HG03354 (cell line): Measurements from ENCODE around the gene CENPX.
A peak's percentile ranks its signal among the peaks of the same experiment; 100 is the strongest.

ENCODE experiments used
- ATAC-seq: cut with Tn5 transposase; IDR thresholded peaks from one replicate; pipeline ENCODE4 v1.9.1; 2021; ENCODE audit warnings: mild to moderate bottlenecking; ENCODE audit not compliant: unreplicated experiment, poor library complexity, severe bottlenecking

Gene CENPX

GRCh38 chr17:82022310-82022980, at the start of gene CENPX:
Gene CENPX (minus strand): TSS chr17:82022878. CDS start chr17:82022861, 17 bp downstream.
- ATAC-seq = no peak

- ATAC-seq = no peak
Observed at GRCh38 chr17:82070611-82071010, 47.9 kb upstream of the CENPX start.

GRCh38 chr17:82065638-82066303, 43.1 kb upstream of the CENPX start, which contains the start of gene DUS1L:
Gene DUS1L (minus strand): TSS chr17:82065804. CDS start chr17:82065059, 745 bp downstream.
- peak; percentile 61 for ATAC-seq

GRCh38 chr17:82065193-82065637, 42.5 kb upstream of the CENPX start:
- ATAC-seq = peak; percentile 31

GRCh38 chr17:82064433-82065192, 41.9 kb upstream of the CENPX start:
- ATAC-seq = no peak

- ATAC-seq = no peak
Observed at GRCh38 chr17:82063424-82064415, 41.0 kb upstream of the CENPX start.

GRCh38 chr17:82062984-82063368, 40.3 kb upstream of the CENPX start:
- ATAC-seq = no peak

- no peak for ATAC-seq
Observed at GRCh38 chr17:82062076-82062983, 39.7 kb upstream of the CENPX start.

GRCh38 chr17:82061047-82061925, 38.6 kb upstream of the CENPX start:
- ATAC-seq = no peak

- no peak for ATAC-seq
Observed at GRCh38 chr17:82060614-82061013, 37.9 kb upstream of the CENPX start.

- ATAC-seq = no peak
Observed at GRCh38 chr17:82060001-82060380, 37.3 kb upstream of the CENPX start.

- no peak for ATAC-seq
Observed at GRCh38 chr17:82059272-82060000, 36.8 kb upstream of the CENPX start.

GRCh38 chr17:82058855-82059249, 36.2 kb upstream of the CENPX start:
- no peak for ATAC-seq

- no peak for ATAC-seq
Observed at GRCh38 chr17:82058230-82058854, 35.7 kb upstream of the CENPX start.

- ATAC-seq = no peak
Observed at GRCh38 chr17:82056729-82057621, 34.3 kb upstream of the CENPX start.
